GM12891 (cell line): ENCODE data around the gene UGT1A6.

Source experiments
- POLR2A ChIP-seq: IDR thresholded peaks from 2 replicates; pipeline ENCODE4 v1.6.1; 2011; ENCODE audit warnings: low read depth, low read length, control low read depth
- POLR2AphosphoS5 ChIP-seq: IDR thresholded peaks from 2 replicates; pipeline ENCODE4 v1.6.1; 2011; ENCODE audit warnings: low read depth, low read length, control low read depth
- POU2F2 ChIP-seq: IDR thresholded peaks from 2 replicates; pipeline ENCODE4 v1.6.1; 2011; ENCODE audit warnings: low read depth, mild to moderate bottlenecking, control low read depth, low read length, moderate library complexity
- SPI1 ChIP-seq: IDR thresholded peaks from 2 replicates; pipeline ENCODE4 v1.6.1; 2011; ENCODE audit warnings: low read depth, low read length, control low read depth
- TAF1 ChIP-seq: IDR thresholded peaks from 2 replicates; pipeline ENCODE4 v1.6.1; 2011; ENCODE audit warnings: low read depth, low read length, control low read depth

GRCh38 chr2:233672886-233673285 lies 19.8 kb upstream of the UGT1A6 start:
- TF ChIP-seq POLR2AphosphoS5 (no peak), POLR2A (no peak), TAF1 (no peak), SPI1 (no peak), POU2F2 (no peak)
